CD4-positive, alpha-beta T cell treated with Interleukin-12 subunit alpha and Interleukin-12 subunit beta, for 1 hour (primary cell): ENCODE results near the gene MAGEH1.
"Not testable (repeated sequence)": the region's sequence is repeated elsewhere in the genome, so short reads cannot be mapped to it uniquely, and the experiment has no call there.

ENCODE experiments used
- DNase-seq: peaks from one replicate; pipeline ENCODE4 v3.0.0-alpha.2; 2020

The MAGEH1 gene, protein sequence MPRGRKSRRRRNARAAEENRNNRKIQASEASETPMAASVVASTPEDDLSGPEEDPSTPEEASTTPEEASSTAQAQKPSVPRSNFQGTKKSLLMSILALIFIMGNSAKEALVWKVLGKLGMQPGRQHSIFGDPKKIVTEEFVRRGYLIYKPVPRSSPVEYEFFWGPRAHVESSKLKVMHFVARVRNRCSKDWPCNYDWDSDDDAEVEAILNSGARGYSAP

DNA sequence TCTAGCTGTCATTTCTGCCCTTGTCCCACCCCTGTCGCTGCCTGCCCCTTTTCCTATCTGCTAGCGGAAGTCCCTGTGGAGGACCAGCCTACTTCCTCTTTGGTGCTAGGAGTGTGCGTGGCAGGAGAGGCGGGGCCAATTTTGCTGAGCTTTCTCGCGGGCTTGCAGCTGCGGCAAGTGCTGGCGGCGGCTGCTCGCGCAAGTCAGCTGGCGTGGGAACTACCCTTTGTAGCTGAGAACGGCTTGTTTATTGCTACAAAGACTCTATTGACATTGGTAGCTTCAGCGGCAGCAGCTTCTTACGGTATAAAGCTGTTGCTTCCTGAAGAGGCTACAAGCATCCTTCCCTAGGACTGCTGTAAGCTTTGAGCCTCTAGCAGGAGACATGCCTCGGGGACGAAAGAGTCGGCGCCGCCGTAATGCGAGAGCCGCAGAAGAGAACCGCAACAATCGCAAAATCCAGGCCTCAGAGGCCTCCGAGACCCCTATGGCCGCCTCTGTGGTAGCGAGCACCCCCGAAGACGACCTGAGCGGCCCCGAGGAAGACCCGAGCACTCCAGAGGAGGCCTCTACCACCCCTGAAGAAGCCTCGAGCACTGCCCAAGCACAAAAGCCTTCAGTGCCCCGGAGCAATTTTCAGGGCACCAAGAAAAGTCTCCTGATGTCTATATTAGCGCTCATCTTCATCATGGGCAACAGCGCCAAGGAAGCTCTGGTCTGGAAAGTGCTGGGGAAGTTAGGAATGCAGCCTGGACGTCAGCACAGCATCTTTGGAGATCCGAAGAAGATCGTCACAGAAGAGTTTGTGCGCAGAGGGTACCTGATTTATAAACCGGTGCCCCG, at the start of gene MAGEH1:
Gene MAGEH1, plus strand, starts transcription at position 138 of the 843 bp plus-strand sequence. Its CDS starts 248 bp downstream, at position 386.
- DNase-seq = peak; percentile 82

DNA sequence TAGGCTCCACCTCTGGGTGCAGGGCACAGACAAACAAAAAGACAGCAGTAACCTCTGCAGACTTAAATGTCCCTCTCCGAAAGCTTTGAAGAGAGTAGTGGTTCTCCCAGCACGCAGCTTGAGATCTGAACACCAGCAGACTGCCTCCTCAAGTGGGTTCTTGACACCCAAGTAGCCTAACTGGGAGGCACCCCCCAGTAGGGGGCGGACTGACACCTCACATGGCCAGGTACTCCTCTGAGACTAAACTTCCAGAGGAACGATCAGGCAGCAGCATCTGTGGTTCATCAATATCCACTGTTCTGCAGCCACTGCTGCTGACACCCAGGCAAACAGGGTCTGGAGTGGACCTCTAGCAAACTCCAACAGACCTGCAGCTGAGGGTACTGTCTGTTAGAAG, 24.8 kb upstream of the MAGEH1 start:
- peak; percentile 30 for DNase-seq

DNA sequence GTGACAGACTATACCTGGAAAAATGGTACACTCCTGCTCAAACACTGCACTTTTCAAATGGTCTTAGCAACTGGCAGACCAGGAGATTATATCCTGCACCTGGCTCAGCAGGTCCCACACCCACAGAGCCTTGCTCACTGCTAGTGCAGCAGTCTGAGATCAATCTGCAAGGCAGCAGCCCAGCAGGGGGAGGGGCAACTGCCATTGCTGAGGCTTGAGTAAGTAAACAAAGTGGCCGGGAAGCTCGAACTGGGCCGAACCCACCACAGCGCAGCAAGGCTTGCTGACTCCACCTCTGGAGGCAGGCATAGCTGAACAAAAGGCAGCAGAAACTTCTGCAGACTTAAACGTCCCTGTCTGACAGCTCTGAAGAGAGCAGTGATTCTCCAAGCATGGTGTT, 8.5 kb upstream of the MAGEH1 start:
- not testable (repeated sequence) for DNase-seq

DNA sequence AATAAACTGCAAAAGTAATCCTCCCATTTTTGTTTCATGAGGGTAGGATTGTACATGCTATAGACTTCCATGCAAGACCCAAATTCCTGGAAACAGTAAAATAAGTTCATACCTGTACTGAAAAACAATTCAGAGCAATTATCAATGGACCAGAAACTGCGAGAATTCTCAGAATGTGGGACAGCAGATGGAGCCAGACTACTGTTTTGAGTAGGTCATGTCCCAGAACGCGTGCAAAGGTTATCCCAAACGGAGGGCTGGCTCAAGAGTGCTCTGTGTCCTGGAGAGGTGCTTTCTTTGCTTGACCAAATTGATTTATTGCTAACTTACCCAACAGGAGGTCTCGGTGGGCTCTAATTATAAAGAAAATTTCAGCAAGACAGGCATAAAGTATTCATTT, 1.7 kb upstream of the MAGEH1 start:
- DNase-seq = no peak

DNA sequence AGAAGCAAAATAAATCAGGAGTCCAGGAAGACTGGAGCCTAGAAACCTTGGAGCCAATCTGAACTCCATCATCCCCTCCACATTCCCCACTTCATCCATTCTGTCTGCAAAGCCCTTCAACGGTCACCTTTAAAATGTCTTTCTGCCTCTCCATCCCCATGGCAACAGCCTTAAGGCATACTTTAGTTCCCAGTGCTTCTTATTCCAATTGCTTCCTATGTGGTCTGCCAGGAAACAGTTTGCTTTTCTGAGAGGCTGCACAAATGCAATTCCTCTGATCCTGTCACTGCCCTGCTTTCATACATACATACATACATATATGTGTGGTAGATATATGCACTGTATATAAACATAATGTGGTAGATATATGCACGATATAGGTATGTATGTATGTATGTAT, 786 bp upstream of the MAGEH1 start:
- no peak for DNase-seq

DNA sequence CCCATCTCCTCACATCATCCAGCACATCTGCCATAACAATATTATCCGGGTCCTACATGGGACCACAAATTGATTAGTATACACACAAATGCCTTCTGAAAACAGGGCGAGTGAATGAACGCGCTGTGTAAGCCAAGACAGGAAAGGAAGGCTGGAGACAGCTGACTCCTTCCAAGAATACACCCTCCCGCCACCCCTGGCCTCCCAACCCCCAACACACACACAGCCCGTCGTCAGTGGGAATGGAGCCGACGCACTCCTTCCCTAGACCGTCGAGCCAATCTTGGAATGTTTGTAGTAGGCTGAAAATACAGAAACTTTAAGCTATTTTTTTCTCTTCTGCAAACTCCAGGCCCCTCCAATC, 319 bp upstream of the MAGEH1 start:
- no peak for DNase-seq

DNA sequence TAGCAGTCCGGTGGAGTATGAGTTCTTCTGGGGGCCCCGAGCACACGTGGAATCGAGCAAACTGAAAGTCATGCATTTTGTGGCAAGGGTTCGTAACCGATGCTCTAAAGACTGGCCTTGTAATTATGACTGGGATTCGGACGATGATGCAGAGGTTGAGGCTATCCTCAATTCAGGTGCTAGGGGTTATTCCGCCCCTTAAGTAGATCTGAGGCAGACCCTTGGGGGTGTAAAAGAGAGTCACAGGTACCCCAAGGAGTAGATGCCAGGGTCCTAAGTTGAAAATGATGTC, 852 bp downstream of the MAGEH1 start:
- DNase-seq = no peak

DNA sequence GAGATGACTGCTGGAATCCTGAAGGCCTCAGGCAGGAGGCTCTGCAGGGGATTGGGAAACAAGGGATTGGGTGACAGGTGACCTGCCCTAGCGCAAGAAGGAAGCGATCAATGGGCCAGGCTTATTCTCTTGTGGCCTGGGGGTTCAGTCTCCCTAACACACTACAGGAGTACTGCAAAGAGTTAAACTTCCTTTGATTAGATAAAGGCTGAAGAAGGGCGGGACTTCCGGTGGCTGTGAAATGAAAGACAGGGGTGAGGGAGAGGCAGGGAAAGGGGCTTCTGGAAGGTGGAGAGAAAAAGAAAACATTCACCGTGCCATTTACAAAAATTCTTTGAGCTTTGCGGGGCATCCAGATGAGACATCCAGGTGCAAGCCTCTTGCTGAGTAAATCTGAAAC, 3.8 kb downstream of the MAGEH1 start:
- not testable (repeated sequence) for DNase-seq

DNA sequence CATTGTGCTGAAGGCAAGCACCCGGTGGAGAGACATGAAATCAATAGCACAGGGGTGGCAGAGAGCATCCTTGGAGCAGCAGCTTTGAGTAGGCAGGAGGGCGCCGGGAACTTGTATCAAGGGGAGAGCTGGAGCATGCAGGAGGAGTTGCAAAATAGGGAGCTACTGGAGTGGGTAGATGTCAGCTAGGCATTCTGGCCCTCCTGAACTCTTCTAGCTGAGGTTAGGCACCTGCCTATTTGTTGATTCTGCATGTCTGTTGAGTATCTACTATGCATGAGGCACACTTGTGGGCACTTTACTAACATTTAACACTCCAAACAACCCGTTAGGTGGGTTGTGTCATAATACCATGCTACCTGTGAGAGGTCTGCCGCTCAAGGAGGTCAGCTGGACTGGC, 7.5 kb downstream of the MAGEH1 start:
- DNase-seq = not testable (repeated sequence)

DNA sequence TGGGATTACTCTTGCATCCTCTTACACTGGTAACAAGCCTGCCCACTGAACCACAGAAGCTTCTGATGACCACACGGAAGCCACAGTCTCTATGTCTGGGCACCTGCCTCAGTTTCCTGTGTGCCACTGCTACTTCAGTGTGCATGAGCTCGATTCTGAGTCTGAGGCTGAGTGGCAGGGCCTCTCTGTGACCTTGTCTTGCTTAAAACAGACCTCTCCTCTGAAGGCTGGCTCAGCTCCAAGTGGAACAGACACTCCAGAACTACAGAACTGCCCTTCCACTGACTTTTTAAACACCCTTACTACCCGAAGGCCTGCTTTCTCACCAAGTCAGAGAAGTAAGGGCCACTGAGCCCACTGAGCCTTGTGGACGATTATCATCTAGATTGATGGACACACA, 8.0 kb downstream of the MAGEH1 start:
- not testable (repeated sequence) for DNase-seq

DNA sequence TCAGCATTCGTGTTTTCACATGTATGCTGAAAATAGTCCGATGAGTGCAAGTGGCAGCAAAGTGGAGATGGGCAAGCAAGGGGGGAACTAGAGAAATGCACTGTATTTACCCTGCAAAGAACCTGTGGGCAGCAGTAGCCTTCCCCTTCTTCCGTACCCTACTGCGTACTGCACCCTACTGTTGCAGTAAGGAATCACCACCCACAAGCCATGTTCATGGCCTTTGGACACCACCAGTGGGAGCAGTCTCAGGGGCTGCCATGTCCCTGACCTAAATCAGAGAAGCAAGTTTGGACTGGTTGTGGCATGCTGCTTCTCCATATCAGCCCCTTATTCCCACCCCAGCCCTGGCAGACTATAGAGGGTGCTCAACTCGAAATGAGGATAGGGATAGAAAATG, 12.1 kb downstream of the MAGEH1 start:
- DNase-seq = not testable (repeated sequence)

DNA sequence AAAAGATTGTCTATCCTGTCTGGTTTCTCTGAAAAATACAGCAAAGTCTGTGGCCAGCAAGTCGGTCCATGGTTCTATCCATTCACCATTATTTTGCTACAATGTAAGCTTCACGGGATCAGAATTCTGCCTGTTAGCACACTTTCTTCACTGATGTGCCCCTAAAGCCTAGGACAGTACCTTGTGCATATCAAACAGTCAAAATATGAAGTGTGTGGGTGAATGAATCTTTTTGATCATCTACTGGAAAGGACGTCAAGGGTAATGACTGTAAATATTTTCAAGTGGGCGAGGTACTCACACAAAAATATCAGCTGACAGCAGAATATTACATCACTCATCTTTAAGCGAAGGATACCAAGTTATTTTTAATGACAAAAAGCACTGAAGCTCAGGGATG, 13.2 kb downstream of the MAGEH1 start:
- not testable (repeated sequence) for DNase-seq

DNA sequence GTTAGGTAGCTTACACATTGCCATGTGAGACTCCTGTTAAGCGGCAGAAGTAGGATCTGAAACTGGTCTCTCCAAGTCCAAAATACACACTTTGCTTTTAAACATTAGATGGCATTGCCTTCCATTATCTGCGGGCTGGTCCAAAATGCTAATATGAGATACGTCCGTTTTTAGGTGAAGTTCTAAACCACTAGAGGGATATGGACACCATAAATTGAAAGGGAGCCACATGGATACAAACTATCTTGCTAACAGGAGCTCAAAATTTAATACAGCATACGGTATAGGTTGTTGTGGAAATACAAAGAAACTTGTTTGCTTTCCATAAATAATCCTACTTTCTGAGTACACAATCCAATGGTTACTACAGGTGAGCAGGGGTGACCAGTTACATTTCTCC, 13.9 kb downstream of the MAGEH1 start:
- not testable (repeated sequence) for DNase-seq

DNA sequence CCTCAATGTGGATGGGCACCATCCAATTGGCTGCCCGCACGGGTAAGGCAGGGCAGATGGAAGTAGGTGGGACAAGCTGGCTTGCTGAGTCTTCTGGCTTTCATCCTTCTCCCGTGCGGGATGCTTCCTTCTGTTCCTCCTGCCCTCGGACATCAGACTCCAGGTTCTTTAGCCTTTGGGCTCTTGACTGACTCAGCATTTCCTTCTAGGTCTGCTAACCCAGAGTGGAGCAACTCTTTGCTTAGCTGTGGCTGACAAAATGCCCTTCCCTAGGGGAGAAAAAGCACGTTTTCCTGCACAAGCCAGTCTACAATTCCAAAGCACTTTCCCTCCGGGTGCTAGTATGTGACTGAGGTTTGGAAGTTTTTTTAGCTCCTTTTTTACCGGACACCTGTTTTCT, 28.0 kb downstream of the MAGEH1 start:
- DNase-seq = not testable (repeated sequence)

DNA sequence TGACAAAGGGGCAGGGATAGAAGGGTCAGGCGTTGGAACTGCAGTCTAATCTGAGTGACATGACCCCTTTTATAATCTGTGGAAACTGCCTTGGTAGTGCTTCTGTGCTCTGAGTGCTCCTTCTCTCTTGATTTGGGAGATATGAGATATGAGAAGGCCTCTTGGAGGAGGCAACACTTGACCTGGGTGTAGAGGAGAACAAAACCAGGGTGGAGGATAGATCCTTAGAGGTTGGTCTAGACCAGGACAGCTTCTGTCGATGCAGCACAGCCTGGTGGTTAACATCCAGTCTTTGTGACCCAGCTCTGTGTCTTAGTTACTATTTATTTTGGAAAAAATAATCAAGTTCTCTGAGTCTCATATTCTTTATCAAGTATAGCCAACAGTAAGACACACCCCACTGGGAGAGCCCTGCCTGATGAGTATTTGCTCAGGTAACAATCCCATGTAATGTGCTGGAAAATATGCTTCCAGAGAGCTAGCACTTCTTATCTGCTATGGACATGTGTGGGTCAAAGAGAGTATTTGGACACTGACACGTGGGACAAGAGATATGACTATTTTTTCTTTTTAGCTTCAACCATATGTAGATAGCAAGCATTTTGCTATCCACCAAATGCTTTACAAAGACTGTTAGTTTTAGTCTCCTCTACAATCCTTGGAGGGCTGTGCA, 28.6 kb downstream of the MAGEH1 start:
- no peak for DNase-seq

DNA sequence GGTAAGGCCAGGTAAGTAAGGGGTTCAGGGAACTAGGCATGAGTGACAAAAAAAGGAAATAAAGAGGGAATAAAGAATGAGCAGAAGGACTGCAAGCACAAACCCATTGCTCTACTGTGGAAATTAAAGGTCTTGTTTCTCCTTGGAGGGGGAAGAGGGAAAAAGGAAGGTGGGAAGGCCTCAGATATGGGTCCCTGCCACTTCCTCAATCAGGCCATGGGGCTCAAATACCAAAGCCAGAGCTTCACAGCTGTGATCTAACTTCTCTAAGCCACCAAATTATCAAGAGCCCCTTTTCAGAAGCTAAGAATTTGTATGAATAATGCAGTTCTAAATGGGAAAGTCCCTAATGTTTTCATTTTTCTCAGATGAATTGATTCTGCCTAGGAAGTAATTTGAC, 33.0 kb downstream of the MAGEH1 start:
- no peak for DNase-seq

DNA sequence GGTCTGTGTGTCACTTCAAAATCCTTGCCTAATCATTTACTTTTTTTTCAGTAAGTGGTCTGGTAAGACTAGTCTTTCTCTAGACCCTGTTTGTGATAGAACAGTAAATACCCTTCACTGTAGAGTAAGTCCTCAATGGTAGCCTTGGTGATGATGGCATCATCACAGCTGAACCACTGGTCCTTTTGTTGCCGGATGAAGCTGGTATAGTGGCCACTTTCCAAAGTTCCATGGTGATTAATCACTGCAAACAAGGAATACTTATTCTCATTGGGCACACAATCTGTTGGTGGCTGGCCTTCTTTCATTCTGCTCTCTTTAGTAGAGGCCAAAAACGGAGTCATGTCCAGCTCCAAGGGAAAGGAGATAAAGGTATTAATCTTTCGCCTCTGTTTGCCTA, 34.8 kb downstream of the MAGEH1 start:
- no peak for DNase-seq

DNA sequence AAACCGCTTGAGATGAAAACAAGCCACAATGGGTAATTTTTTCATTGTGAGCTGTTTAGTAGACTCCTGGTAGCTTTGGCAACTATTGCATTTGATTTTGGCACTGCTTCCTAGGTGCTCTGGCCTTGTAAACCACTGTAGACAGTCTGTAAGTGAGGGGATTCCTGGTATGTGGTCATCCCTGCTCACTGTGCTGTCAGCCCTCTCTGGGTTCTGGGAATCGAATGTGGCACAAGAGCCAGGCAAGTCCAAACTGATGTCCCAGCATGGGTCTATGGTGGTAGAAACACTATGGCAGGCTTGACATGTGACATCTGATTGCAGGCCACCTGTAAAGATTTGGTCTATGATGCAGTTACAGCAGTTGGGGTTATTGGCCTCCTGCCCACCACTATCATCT, 35.2 kb downstream of the MAGEH1 start:
- no peak for DNase-seq

DNA sequence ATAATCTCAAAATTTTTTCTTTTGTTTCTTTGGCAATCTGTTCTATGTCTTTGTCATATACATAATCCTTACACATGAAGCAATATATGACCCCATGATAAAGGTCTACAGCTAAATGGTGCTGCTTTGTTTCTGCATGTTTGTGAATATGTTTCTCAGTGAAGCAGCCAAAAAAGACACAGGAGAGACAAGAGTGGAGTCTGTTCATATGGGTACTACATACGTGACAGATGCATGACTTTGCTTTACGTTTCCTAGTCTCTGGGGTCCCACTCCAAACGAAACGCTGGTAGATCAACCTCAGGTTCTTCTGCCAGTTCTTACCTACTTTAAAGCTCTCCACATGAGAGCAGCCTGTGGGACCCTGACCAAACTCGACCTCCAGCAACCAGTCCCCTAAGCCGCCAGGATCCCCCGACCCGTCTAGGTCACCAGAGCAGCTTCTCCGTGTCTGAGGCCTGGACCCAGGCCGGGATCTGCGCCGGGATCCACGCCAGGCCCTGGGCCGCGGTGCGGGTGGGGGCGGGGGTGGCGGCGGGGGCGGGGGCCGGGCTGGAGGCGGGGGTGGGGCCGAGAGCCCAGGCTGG, 36.2 kb downstream of the MAGEH1 start:
- no peak for DNase-seq

DNA sequence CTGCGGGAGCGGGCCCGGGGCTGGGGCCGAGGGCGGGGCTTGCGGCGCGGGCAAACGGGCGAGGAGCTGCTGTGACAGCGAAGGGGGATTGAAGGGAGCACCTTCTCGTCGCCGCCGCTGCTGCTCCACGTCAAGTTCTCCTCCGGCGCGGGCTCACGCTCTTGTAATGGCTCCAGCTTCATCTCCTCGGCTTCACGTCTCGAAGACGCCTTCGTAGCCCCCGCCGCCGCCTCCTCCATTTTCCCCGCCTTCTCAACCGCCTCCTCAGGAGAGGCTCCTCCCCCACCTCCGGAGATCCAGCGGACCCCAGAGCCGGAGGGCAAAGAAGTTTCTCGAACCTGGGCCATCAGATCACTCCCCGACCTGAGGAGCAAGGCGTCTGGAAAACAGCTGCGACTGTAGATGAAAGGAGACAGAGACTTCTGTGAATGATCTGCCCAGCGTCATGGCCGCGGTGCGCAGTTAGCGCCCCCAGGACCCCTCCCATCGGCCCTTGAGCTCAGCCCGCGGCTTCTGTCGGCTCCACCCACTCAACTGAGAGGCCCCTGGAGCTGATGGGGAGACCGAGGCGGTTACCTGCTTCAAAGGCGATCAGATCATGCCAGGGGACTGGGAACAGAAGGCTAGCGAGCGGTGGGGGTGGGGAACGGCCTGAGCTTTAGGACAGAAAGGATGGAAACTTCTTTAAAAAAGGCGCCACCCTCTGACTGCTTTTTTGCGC, 36.8 kb downstream of the MAGEH1 start:
- DNase-seq = peak; percentile 67

DNA sequence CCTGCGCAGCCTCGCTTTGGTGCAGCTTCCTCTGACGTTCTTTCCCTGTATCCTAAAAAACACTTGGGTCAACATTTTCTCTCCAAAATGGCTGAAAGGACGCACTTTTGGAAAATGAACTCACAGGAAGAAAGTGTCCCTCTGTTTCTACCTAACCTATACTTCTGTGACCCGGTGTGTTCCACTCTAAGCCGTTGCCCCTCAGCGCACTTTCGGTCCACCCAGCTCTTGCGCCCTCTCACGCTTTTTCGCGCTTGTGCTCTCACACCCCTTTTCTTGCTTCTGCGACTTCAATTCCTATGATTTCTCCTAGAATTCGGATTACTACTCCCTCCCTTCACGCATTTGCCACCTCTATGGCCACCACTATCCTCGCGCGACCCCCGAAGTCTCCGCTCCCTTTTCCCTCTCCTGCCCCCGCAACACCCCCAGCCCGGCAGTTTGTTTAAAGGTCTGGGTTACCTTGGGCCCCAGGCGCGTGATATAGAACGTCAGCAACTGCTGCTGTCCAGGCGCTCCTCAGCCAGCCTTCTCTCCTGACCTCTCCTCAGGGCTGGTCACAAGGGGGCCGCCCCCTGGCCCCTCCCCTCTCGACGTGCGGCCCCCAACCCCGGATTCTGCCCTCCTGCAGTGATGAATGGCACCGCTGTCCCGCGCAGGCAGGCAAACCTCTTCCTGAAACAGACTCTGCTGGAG, 37.5 kb downstream of the MAGEH1 start, which contains the start of gene USP51:
Gene USP51, minus strand, starts transcription at position 535 of the 696 bp plus-strand sequence. CDS start 909 bp downstream, outside the sequence.
- DNase-seq = peak; percentile 3

DNA sequence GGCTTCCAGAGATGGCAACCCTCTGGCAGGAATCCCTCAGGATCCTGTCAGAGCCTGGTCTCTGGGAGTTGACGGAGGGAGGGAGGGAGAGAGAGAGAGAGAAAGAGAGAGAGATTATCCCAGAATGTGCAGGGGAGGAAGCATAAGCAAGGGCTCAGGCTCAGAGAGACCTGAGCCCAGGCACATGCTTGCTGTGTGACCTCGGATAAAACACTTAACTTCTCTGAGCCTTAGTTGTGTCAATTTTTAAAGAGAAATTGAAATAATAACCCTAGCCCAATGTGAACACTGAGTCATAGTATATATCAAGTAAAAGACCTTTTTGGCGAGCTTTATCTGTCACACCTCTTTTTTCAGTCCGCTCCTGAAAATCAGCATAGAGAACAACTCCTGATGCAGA, 38.2 kb downstream of the MAGEH1 start:
- DNase-seq = no peak
